Measurements from ENCODE around the gene LRRC75A. TPM values are rescaled to one million over a fixed set of nuclear protein-coding genes. Genes with fewer than 3 reads are reported as not detected.
A peak's percentile ranks its signal among the peaks of the same experiment; 100 is the strongest.

Gene LRRC75A
- total RNA-seq, 2 experiments from 2014 or later = 1.5 to 1.7 TPM

DNA sequence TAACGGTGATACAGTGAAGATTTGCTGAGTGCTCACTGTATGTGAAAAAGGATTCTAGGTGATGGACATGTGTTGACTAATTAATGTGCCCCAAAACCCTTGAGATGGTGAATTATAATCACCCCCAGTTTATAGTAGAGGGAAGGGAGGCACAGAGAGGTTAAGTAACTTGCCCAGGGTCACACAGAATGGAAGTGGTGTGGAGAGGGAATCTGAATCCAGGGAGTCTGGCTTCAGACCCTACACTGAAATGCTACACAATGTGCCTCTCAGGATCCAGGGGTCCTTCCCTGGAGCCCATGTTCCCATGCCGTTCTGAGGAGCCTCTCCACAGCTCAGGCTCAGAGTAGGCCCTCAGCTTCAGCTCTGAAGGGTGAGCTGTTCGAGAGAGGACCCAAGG is 65.0 kb downstream of the LRRC75A start:
- H3K9me3 Mint-ChIP-seq = no peaks in the 10 kb centered on the region
- no peaks in the 10 kb centered on the region for H3K4me1 Mint-ChIP-seq
- H3K4me3 Mint-ChIP-seq = no peak overlapping the region
- DNase-seq = no peak
- H3K27ac Mint-ChIP-seq = no peak overlapping the region
- H3K27me3 Mint-ChIP-seq = no peaks in the 10 kb centered on the region
- H3K36me3 Mint-ChIP-seq = peaks cover 2% of the 10 kb centered on the region

DNA sequence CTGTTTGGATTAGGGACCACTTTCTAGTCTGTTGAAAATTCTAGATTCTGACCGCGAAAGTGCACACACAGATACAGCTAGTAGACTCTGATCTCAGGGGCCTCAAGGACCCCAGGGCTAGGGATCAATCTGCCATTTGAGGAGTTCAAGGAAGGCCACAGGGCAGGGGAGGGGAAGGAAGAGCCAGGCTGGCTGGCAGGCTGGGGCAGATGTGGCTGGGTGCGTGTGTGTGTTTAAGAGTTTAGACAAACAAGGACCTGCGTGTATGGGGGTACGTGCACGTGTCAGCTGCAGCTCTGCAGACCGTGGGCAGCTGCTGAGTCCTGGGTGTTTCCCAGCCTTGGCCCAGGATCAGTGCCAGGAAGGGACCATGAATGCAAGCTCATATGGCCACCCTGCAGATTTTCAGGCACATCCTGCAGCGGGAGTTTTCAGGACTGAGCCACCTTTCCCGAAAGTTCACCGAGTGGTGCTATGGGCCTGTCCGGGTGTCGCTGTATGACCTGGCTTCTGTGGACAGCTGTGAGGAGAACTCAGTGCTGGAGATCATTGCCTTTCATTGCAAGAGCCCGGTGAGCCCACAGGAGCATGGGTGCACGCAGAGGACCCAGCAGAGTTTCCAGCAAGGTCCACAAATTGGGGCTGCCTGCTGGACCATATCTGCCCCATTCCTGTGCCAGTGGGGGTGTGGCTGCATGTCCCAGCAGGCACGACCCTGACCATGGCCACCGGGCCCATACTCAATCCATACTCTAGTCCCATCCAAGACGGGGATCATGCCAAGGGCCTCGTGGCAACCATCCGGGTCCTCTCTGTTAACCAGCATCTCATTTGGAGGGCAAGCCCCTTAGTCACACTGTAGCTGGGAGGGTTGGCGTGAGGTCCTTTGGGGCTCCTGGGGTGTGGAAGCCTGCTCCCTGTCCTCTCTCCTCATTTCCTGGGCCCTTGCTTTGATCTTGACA is 66.0 kb downstream of the LRRC75A start:
- no peaks in the 10 kb centered on the region for H3K27me3 Mint-ChIP-seq
- no peaks in the 10 kb centered on the region for H3K4me1 Mint-ChIP-seq
- no peak overlapping the region for H3K4me3 Mint-ChIP-seq
- H3K36me3 Mint-ChIP-seq = peaks cover 2% of the 10 kb centered on the region
- no peaks in the 10 kb centered on the region for H3K9me3 Mint-ChIP-seq
- no peak for DNase-seq
- no peak overlapping the region for H3K27ac Mint-ChIP-seq

DNA sequence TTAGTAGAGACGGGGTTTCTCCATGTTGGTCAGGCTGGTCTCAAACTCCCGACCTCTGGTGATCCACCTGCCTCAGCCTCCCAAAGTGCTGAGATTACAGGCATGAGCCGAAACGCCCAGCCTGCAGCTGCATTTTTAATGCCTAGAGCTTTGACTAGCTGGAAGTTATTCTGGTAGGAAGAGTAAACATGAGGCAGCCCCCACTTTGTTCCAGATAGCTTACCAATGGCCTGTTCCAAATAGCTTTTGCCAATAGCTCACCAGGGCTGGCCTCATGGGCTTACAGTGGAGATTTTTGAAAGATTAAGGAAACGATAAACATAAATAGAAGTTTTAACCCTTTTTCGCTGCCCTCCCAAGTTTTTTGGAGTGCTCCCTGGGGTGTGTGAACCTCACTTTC is 66.8 kb downstream of the LRRC75A start:
- no peak for DNase-seq
- H3K36me3 Mint-ChIP-seq = peaks cover 8% of the 10 kb centered on the region
- H3K27ac Mint-ChIP-seq = no peak overlapping the region
- H3K27me3 Mint-ChIP-seq = no peaks in the 10 kb centered on the region
- no peaks in the 10 kb centered on the region for H3K9me3 Mint-ChIP-seq
- no peak overlapping the region for H3K4me3 Mint-ChIP-seq
- H3K4me1 Mint-ChIP-seq = peaks cover 8% of the 10 kb centered on the region

DNA sequence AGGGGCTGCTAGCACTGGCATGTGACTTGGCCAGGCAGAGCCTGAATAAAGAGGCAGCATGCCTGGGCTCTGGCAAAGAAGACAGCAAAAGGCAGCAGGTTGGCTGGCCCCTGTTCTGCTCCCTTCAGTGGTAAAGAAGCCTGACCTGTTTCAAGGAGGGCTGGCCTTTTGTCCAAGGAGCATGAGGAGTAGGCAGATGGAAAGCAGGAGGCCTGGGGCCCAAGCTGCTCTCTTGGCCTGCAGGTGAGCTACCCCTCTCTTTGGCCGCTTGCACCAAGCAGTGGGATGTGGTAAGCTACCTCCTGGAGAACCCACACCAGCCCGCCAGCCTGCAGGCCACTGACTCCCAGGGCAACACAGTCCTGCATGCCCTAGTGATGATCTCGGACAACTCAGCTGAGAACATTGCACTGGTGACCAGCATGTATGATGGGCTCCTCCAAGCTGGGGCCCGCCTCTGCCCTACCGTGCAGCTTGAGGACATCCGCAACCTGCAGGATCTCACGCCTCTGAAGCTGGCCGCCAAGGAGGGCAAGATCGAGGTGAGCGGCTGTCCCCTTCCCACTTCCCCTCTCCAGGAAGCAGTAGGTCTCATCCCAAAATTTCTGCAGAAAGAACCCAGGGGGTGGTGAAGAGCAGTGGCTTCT is 68.6 kb downstream of the LRRC75A start:
- DNase-seq = no peak
- Mint-ChIP-seq H3K4me1 (peaks cover 26% of the 10 kb centered on the region), H3K36me3 (peaks cover 15% of the 10 kb centered on the region), H3K27me3 (no peaks in the 10 kb centered on the region), H3K27ac (no peak overlapping the region), H3K9me3 (no peaks in the 10 kb centered on the region), H3K4me3 (no peak overlapping the region)

DNA sequence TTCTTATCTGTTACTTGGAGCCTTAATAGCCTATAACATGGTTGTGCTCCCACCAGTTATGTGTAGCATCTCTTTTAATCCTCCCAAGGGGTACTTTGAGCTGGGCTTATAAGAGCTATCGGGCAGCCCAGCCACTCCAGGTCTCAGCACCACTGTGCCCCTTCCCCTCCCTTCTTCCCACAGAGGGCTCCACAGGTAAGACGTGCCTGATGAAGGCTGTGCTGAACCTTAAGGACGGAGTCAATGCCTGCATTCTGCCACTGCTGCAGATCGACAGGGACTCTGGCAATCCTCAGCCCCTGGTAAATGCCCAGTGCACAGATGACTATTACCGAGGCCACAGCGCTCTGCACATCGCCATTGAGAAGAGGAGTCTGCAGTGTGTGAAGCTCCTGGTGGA is 69.6 kb downstream of the LRRC75A start:
- Mint-ChIP-seq H3K27ac (no peak overlapping the region), H3K4me3 (no peak overlapping the region)

DNA sequence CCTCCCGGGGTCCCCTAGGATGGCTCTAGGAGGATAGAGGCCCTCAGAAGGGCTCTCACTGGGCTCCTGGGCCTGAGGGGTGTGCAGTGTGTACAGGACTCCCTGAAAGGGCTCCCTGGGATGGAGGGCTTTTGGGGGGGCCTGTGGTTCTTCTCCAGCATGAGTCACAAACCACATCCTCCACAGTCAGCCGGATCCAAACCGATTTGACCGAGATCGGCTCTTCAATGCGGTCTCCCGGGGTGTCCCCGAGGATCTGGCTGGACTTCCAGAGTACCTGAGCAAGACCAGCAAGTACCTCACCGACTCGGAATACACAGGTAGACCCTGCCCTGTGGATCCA is 72.1 kb downstream of the LRRC75A start:
- H3K36me3 Mint-ChIP-seq = peaks cover 33% of the 10 kb centered on the region
- peak; percentile 64 for DNase-seq
- H3K27ac Mint-ChIP-seq = peak overlapping the region; percentile 99
- H3K4me3 Mint-ChIP-seq = peak overlapping the region; percentile 73
- no peaks in the 10 kb centered on the region for H3K9me3 Mint-ChIP-seq
- H3K27me3 Mint-ChIP-seq = no peaks in the 10 kb centered on the region
- H3K4me1 Mint-ChIP-seq = peaks cover 40% of the 10 kb centered on the region

More for the DNA sequence above, 69.6 kb downstream of the LRRC75A start:
- H3K9me3 Mint-ChIP-seq = no peaks in the 10 kb centered on the region
- no peak for DNase-seq
- H3K36me3 Mint-ChIP-seq = peaks cover 25% of the 10 kb centered on the region
- H3K4me1 Mint-ChIP-seq = peaks cover 34% of the 10 kb centered on the region
- no peaks in the 10 kb centered on the region for H3K27me3 Mint-ChIP-seq

DNA sequence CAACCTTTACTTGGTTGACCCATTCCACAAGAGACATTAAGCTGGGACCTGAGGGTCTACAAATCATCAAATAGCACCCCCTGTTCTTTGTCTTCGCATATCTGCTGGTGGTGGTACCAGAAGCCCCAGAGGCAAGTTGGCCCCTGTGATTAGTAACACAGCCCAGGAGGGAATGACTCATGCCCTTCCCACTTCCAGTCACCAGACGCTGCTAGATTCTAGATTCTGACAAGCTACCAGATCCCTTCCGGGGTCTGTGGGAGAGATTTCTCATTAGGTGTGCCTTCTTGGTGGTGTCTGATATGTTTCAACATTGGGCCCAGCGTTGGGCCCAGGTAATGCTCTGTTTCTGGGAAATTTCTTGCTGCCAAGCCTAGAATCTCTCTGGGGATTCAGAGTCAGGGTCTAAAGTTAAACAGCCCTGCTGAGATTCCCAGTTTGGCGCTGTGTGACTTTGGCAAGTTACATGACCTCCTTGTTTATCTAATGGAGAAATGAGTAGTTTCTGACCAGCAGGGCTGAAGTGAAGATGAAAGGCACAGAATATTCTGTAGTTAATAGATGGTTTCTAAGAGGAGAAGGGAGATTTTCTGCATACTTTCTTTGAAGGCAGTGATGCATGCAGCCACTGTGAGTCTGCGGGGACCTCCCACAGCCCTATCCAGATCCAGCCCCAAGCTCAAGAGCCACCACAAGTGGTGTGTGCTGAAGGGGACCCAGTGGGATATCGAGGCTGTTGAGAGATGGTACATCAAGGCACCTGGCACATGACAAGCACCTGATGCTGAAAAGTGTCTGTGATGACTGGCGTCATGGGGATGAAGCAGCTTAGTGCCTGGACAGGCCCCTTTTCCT is 72.7 kb downstream of the LRRC75A start:
- peak overlapping the region; percentile 73 for H3K4me3 Mint-ChIP-seq
- H3K4me1 Mint-ChIP-seq = peaks cover 44% of the 10 kb centered on the region
- DNase-seq = peak; percentile 77
- H3K9me3 Mint-ChIP-seq = no peaks in the 10 kb centered on the region
- peak overlapping the region; percentile 99 for H3K27ac Mint-ChIP-seq
- no peaks in the 10 kb centered on the region for H3K27me3 Mint-ChIP-seq
- peaks cover 33% of the 10 kb centered on the region for H3K36me3 Mint-ChIP-seq

DNA sequence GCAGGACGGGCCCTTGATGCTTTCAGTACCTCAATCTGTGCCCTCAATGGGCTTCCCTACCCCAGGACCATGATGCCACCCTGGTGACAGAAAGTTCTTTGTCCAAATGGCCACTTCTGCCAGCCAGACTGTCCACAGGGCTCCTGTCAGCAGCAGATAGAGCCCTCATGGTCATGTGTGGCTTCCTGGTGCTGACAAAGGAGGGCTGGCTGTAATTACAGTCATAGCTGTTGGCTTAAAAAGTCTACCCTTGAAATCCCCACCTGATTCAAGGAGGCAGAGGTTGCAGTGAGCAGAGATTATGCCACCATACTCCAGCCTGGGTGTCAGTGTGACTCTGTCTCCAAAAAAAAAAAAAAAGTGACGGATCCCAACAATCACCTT is 73.3 kb downstream of the LRRC75A start:
- no peaks in the 10 kb centered on the region for H3K27me3 Mint-ChIP-seq
- peaks cover 45% of the 10 kb centered on the region for H3K4me1 Mint-ChIP-seq
- H3K36me3 Mint-ChIP-seq = peaks cover 34% of the 10 kb centered on the region
- peak overlapping the region; percentile 99 for H3K27ac Mint-ChIP-seq
- H3K9me3 Mint-ChIP-seq = no peaks in the 10 kb centered on the region
- peak overlapping the region; percentile 73 for H3K4me3 Mint-ChIP-seq
- DNase-seq = no peak

DNA sequence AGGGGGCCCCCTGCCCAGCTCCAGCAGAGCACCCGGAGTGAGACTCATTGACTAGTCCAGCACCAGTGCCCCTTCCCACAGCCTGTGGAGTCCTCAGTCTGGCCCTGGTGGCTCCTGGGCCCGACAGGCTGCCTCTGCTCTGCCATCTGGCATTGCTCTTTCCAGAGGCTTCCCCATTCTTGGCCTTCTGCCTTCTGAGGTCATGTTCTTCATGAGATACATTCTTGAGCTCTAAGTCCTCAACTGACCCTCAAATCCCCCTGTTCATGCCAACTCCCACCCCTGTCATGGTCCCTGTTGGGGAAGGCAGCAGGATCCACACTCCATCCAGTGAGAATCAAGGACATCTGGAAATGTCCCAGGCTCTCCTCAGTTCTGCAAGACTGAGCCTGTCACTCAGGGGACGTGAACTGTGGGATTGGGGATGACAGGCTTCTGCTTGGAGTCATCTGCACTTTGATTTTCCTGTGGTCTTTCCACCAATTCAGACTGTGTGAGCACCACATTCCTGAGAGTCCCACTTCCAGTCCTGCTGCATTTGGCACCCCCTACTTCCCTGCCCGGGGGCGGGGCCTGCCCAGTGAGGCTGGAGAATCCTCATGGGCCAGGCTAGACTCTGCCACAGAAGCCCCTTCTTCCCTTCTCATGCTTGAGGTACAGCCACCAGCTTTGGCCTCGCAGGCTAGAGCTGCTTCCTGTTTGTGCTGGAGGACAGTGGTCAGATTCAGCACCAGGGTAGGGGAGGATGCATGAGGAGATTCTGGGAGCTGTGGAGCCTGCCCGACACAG is 73.9 kb downstream of the LRRC75A start:
- Mint-ChIP-seq H3K27ac (peak overlapping the region; percentile 99), H3K27me3 (no peaks in the 10 kb centered on the region), H3K9me3 (no peaks in the 10 kb centered on the region), H3K36me3 (peaks cover 34% of the 10 kb centered on the region), H3K4me1 (peaks cover 45% of the 10 kb centered on the region), H3K4me3 (peak overlapping the region; percentile 42)
- no peak for DNase-seq

DNA sequence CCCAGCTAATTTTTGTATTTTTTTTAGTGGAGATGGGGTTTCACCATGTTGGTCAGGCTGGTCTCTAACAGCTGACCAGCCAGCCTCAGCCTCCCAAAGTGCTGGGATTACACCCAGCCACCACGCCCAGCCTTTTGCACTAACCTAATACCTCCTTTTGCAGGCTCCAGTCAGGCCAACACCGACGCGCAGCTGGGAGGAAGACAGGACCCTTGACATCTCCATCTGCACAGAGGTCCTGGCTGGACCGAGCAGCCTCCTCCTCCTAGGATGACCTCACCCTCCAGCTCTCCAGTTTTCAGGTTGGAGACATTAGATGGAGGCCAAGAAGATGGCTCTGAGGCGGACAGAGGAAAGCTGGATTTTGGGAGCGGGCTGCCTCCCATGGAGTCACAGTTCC is 74.6 kb downstream of the LRRC75A start:
- peaks cover 45% of the 10 kb centered on the region for H3K4me1 Mint-ChIP-seq
- H3K9me3 Mint-ChIP-seq = no peaks in the 10 kb centered on the region
- H3K36me3 Mint-ChIP-seq = peaks cover 34% of the 10 kb centered on the region
- H3K27ac Mint-ChIP-seq = peak overlapping the region; percentile 99
- no peaks in the 10 kb centered on the region for H3K27me3 Mint-ChIP-seq
- no peak for DNase-seq
- peak overlapping the region; percentile 98 for H3K4me3 Mint-ChIP-seq

DNA sequence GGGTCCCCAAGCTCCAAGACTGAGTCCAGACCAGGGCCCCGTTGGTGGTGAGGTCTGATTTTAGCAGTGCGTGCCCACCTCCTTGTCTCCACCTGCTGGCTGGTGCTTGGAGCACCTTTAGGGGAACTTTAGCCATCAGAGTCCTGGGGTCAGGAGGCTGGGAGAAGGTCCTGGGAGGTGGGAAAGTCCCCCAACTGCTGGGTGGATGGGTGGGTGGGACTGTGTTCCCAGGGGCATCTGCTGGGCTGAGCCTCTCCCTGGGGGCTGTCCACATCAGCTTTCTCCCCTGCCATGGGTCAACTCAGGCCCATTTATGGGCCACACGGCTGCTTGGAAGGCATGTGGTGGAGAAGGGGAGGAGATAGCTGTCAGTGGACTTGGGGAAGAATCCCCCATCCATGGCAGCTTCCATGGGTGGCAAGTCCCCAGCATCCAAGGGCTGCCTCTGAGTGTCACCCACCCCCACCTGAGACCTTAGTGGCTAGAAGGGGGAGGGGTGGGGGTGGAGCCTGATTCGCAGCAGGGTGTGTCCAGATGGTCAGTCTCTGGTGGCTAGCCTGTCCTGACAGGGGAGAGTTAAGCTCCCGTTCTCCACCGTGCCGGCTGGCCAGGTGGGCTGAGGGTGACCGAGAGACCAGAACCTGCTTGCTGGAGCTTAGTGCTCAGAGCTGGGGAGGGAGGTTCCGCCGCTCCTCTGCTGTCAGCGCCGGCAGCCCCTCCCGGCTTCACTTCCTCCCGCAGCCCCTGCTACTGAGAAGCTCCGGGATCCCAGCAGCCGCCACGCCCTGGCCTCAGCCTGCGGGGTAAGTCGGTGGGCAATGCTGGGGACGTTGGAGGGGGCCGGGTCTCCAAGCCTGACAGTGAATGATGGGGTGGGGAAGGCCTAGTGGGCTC is 76.7 kb downstream of the LRRC75A start, which contains the start of gene TRPV2:
Gene TRPV2, plus strand, starts transcription at position 541 of the 894 bp plus-strand sequence. CDS start 2,098 bp downstream, outside the sequence.
- H3K27me3 Mint-ChIP-seq = no peaks in the 10 kb centered on the region
- H3K27ac Mint-ChIP-seq = peak within 1 kb of the TSS; percentile 99
- peaks cover 28% of the 10 kb centered on the region for H3K36me3 Mint-ChIP-seq
- peak within 1 kb of the TSS; percentile 98 for H3K4me3 Mint-ChIP-seq
- peak; percentile 56 for DNase-seq
- no peaks in the 10 kb centered on the region for H3K9me3 Mint-ChIP-seq
- peaks cover 38% of the 10 kb centered on the region for H3K4me1 Mint-ChIP-seq

DNA sequence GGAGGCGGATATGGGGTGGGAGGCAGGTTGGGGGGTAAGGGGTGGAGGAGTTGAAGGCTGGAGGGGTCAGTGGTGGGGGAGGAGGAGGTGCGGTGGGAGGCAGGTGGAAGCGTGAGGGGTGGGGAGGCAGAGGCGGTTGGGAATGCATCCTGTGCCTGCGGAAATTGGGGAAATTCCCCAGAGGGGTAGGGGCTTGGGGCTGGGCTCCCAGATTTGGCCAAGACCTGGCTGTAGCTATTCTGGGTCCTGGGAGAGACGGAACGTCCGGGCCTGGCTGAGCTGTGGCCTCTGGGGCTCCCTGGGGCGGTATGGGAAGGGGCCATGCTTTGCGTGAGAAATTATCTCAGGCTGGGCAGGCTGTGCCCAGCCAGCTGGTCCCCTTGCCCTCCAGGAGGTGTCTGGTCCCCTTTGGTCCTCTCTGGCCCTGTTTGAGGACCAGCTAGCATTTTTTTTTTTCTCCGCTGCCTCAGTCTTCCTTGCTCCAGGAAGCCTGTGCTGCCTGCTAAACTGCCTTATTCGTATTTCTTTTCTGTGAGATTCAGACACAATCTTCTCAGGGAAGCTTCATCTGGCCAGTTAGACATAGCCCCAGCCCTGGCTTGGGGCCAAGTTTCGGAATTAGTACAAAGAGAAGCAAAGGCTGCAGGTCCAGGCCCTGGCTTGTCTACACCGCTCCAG is 83.9 kb downstream of the LRRC75A start:
- H3K27ac Mint-ChIP-seq = no peak overlapping the region
- DNase-seq = peak; percentile 24
- H3K4me3 Mint-ChIP-seq = no peak overlapping the region
- peaks cover 3% of the 10 kb centered on the region for H3K4me1 Mint-ChIP-seq
- H3K36me3 Mint-ChIP-seq = no peaks in the 10 kb centered on the region
- peaks cover 18% of the 10 kb centered on the region for H3K27me3 Mint-ChIP-seq
- no peaks in the 10 kb centered on the region for H3K9me3 Mint-ChIP-seq

Measured in activated naive CD8-positive, alpha-beta T cell treated with anti-CD3 and anti-CD28 coated beads for 36 hours (primary cell).